Measurements from ENCODE around the gene CHIA.

DNA sequence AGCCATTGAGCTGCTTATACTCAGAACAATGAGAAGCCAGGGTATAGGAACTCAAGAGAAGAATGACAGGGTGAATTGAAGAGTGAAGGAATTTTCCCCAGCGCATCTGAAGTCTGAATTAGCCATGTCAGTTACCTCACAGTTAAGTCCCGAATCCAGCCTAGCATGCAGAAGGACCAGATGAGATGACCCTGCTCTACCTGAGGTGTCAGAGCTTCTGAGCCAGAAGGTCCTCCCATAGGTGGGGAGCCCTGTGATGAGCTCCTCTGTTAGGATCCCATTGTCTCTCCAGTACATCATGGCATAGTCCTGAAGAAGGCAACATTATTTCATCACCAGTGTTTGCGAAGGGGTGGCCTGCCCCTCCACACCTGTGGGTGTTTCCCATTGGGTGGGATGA lies 68.7 kb downstream of the CHIA start:
- TF ChIP-seq POLR2A (IDR thresholded peaks at IDR 0.05) (no peak), CTCF (IDR thresholded peaks at IDR 0.05 in 4 of 5, conservative IDR thresholded peaks at IDR 0.05 in 1 of 5) (no peak)
